ENCODE results near the gene SNED1. TPM values are rescaled to one million over a fixed set of nuclear protein-coding genes. Genes with fewer than 3 reads are reported as not detected.
A peak's percentile ranks its signal among the peaks of the same experiment; 100 is the strongest.

The SNED1 gene
- polyA plus RNA-seq, 2 of the 4 experiments (the other 2 are of a cell fraction), result 0.15 to 0.21 TPM

- FAIRE-seq (no peak), DNase-seq (ENCODE audit: low read depth in 1 of 2, low spot score in 1 of 2) (no peak), ATAC-seq (peak in 1 of 2 experiments; percentile 2; a peak in 1 of 6 replicates)
- CTCF ChIA-PET, result interaction anchor here (0.6 to 1.0 kb wide), 2 partner anchors 16 to 565 kb away, joined by 3 to 4 read pairs; no protein-coding TSS in a partner anchor
- peak overlapping the region; percentile 73 for H3K4me2 ChIP-seq
- peaks cover 36% of the 10 kb centered on the region for H3K4me1 ChIP-seq
- peak overlapping the region; percentile 57 to 68; a peak in 5 of 6 replicates for H3K27ac ChIP-seq
- H3K9me3 ChIP-seq, result no peaks in the 10 kb centered on the region
- WGBS (ENCODE audit: missing lambda C conversion rate), result 92% methylated on average over 7 of the region's 7 CpGs
- H3K4me3 ChIP-seq, result no peak overlapping the region
- TF ChIP-seq SREBF2 (IDR thresholded peaks at IDR 0.05), result no peak
- TF ChIP-seq HEYL (CRISPR knock-in tag; IDR thresholded peaks at IDR 0.05), result no peak
- TF ChIP-seq ZNF302 (CRISPR knock-in tag; IDR thresholded peaks at IDR 0.05), result no peak
- POLR2A ChIA-PET, result interaction anchor here (0.7 to 1.8 kb wide), 2 partner anchors 8 to 518 kb away, joined by 3 to 7 read pairs; partner anchors contain the start of gene MTERF4
Observed at GRCh38 chr2:241094172-241094571, 95.8 kb downstream of the SNED1 start.

- Histone ChIP-seq H3K27ac (peak overlapping the region in 1 of 2 experiments; percentile 68; a peak in 1 of 6 replicates), H3K9me3 (no peaks in the 10 kb centered on the region), H3K4me2 (no peak overlapping the region), H3K4me1 (peaks cover 36% of the 10 kb centered on the region), H3K4me3 (no peak overlapping the region)
- ATAC-seq (no peak), FAIRE-seq (no peak), DNase-seq (ENCODE audit: low read depth in 1 of 2, low spot score in 1 of 2) (no peak)
- TF ChIP-seq RCOR1 (IDR thresholded peaks at IDR 0.05; ENCODE audit: low read depth, low read length), result no peak
- no peak for TF ChIP-seq MAFK (IDR thresholded peaks at IDR 0.05; ENCODE audit: partially characterized antibody)
- no peak for TF ChIP-seq GATA3 (IDR thresholded peaks at IDR 0.05; ENCODE audit: borderline replicate concordance)
- TF ChIP-seq MAX (IDR thresholded peaks at IDR 0.05), result no peak
- no peak for TF ChIP-seq EHMT2 (IDR thresholded peaks at IDR 0.05; ENCODE audit: low read depth)
- no peak for TF ChIP-seq ZNF302 (CRISPR knock-in tag; IDR thresholded peaks at IDR 0.05)
- TF ChIP-seq ATOH8 (CRISPR knock-in tag; IDR thresholded peaks at IDR 0.05; ENCODE audit: low read depth), result no peak
- TF ChIP-seq POLR2A (IDR thresholded peaks at IDR 0.05; ENCODE audit: low read length), result no peak
- no peak for TF ChIP-seq NPAS2 (CRISPR knock-in tag; IDR thresholded peaks at IDR 0.05; ENCODE audit: borderline replicate concordance)
- no peak for TF ChIP-seq CBX2 (IDR thresholded peaks at IDR 0.05; ENCODE audit: borderline replicate concordance, low read depth)
- TF ChIP-seq BHLHE40 (IDR thresholded peaks at IDR 0.05; ENCODE audit: low read depth, low read length), result no peak
- no peak for TF ChIP-seq CBX8 (IDR thresholded peaks at IDR 0.05)
- TF ChIP-seq FOSL2 (IDR thresholded peaks at IDR 0.05), result no peak
- no peak for TF ChIP-seq FOSL2 (CRISPR knock-in tag; IDR thresholded peaks at IDR 0.05)
- no peak for TF ChIP-seq ZFP36 (IDR thresholded peaks at IDR 0.05; ENCODE audit: borderline replicate concordance, partially characterized antibody)
- no peak for TF ChIP-seq RAD21 (conservative IDR thresholded peaks at IDR 0.05 in 1 of 2, IDR thresholded peaks at IDR 0.05 in 1 of 2)
- TF ChIP-seq ZC3H11A (IDR thresholded peaks at IDR 0.05), result no peak
- CTCF ChIA-PET, result interaction anchor here (1.0 kb wide), 1 partner anchor 565 kb away, joined by 3 read pairs; no protein-coding TSS in a partner anchor
- POLR2A ChIA-PET, result interaction anchor here (0.7 kb wide), 1 partner anchor 517 kb away, joined by 3 read pairs; no protein-coding TSS in a partner anchor
- WGBS (ENCODE audit: missing lambda C conversion rate), result 74% methylated on average over 4 of the region's 6 CpGs
Observed at GRCh38 chr2:241094924-241095420, 96.6 kb downstream of the SNED1 start.

- TF ChIP-seq ZFP36 (IDR thresholded peaks at IDR 0.05; ENCODE audit: borderline replicate concordance, partially characterized antibody) (no peak), RARB (CRISPR knock-in tag; IDR thresholded peaks at IDR 0.05) (no peak), FOSB (CRISPR knock-in tag; IDR thresholded peaks at IDR 0.05) (no peak), EHMT2 (IDR thresholded peaks at IDR 0.05; ENCODE audit: low read depth) (no peak), ATOH8 (CRISPR knock-in tag; IDR thresholded peaks at IDR 0.05; ENCODE audit: low read depth) (no peak), CTCF (IDR thresholded peaks at IDR 0.05) (no peak), JUN (IDR thresholded peaks at IDR 0.05) (no peak), MAZ (IDR thresholded peaks at IDR 0.05; ENCODE audit: borderline replicate concordance, low read depth, low read length) (no peak), RFX5 (IDR thresholded peaks at IDR 0.05) (no peak), MAX (IDR thresholded peaks at IDR 0.05) (no peak)
- H3K27ac ChIP-seq, result no peak overlapping the region; a peak in 1 of 6 replicates
- DNase-seq (ENCODE audit: low read depth in 1 of 2, low spot score in 1 of 2), result no peak
- peaks cover 38% of the 10 kb centered on the region for H3K4me1 ChIP-seq
- FAIRE-seq, result no peak
- H3K9me3 ChIP-seq, result no peaks in the 10 kb centered on the region
- 93% methylated on average over 14 of the region's 14 CpGs for WGBS (ENCODE audit: missing lambda C conversion rate)
- ATAC-seq, result no peak
- ChIA-PET POLR2A (no interaction called here), CTCF (interaction anchor here (0.6 kb wide), 1 partner anchor 330 kb away, joined by 7 read pairs; no protein-coding TSS in a partner anchor)
- H3K4me2 ChIP-seq, result no peak overlapping the region
- no peak overlapping the region for H3K4me3 ChIP-seq
Observed at GRCh38 chr2:241095594-241096290, 97.3 kb downstream of the SNED1 start.
